Adrenal gland (tissue), 12 donors: ENCODE measurements around the gene MRPL38. TPM values are rescaled to one million over a fixed set of nuclear protein-coding genes. Genes with fewer than 3 reads are reported as not detected.

Experiments used
- DNase-seq, 7 donors: peaks; one replicate each; pipeline ENCODE4 v3.0.0-alpha.2; 2019 to 2020
- H3K27ac ChIP-seq, 5 donors: fragments of 200-600 bp; sonication (generic) in 4 of 5; 1 replicate in 3 of 5; 2 replicates in 2 of 5; pipeline versions ENCODE4 v1.5.1 to v1.8.0; 2016 to 2020; ENCODE audit warnings: mild to moderate bottlenecking in 1 of 5
- H3K27me3 ChIP-seq: fragments of 200-600 bp; 2 replicates; pipeline ENCODE4 v1.8.0; 2021
- H3K36me3 ChIP-seq, 2 donors: fragments of 200-600 bp; replicated peaks in 1 of 2; 1 replicate in 1 of 2; 2 replicates in 1 of 2; pipeline versions ENCODE4 v1.5.1 to v1.8.0; 2018 to 2022
- H3K4me1 ChIP-seq, 2 donors: fragments of 200-600 bp; replicated peaks in 1 of 2; 1 replicate in 1 of 2; 2 replicates in 1 of 2; pipeline versions ENCODE4 v1.5.1 to v1.8.0; 2018 to 2021
- H3K4me3 ChIP-seq, 4 donors: fragments of 200-600 bp; sonication (generic) in 3 of 4; one replicate each; pipeline ENCODE4 v1.5.1; 2016 to 2018
- H3K9me3 ChIP-seq, 3 donors: fragments of 200-600 bp; sonication (generic) in 1 of 3; replicated peaks in 1 of 3; 1 replicate in 2 of 3; 2 replicates in 1 of 3; pipeline versions ENCODE4 v1.5.1 to v1.8.0; 2016 to 2021
- CTCF ChIP-seq, 6 experiments: fragments of 450-650 bp in 4 of 6; fragments of 200-600 bp in 2 of 6; sonication (generic) in 1 of 6; IDR thresholded peaks; 1 replicate in 5 of 6; 2 replicates in 1 of 6; pipeline versions ENCODE4 v1.5.1 to v1.8.0; 2016 to 2021; ENCODE audit warnings: antibody characterized with exemption in 6 of 6, mild to moderate bottlenecking in 2 of 6, moderate library complexity in 1 of 6
- POLR2A ChIP-seq, 2 donors: fragments of 450-650 bp; IDR thresholded peaks; one replicate each; pipeline ENCODE4 v1.6.1; 2017; ENCODE audit warnings: antibody characterized with exemption in 2 of 2, mild to moderate bottlenecking in 2 of 2, moderate library complexity in 1 of 2
- WGBS, 4 donors: extraction: QIAGEN DNeasy Blood & Tissue Kit in 2 of 4; methylation state at CpG; one replicate each; pipeline versions ENCODE4 v1.1.5 to v1.1.7; 2013 to 2017; 5-methylcytosine and 5-hydroxymethylcytosine counted together
- intact Hi-C, 2 donors: fragments of 100-400 bp; cut with DNase I; formaldehyde crosslinking; loops; one replicate each; pipeline versions ENCODE4 v1.14.1 to v1.15.0; 2022 to 2023
- polyA plus RNA-seq, 3 donors: library from polyadenylated mRNA; stranded (reverse); fragments of 200-250 nt in 2 of 3; fragments of 350-450 nt in 1 of 3; fragmentation: Illumina TruSeq in 1 of 3; extraction: RNeasy Lipid Tissue Mini Kit (QIAGEN cat#74804) in 1 of 3; gene quantifications; one replicate each; pipeline ENCODE4 v1.2.3, GENCODE V29; 2013 to 2014
- total RNA-seq, 9 donors: library from RNA; depleted of rRNA in 4 of 9; stranded (reverse); fragments of >200 nt in 4 of 9; fragments of 120-200 nt in 1 of 9; fragmentation: NEBNext Ultra II Directional in 1 of 9; extraction: Animal tissue kit (Norgen Biotek cat#: 25700) in 1 of 9; gene quantifications; one replicate each; pipeline versions ENCODE4 v1.1.0 to v1.2.4, GENCODE V29; 2013 to 2023
- donor health status: healthy with polysubstance abuse.
- donor health status: Bipolar disorder and iron deficiency.
- donor health status: DM: yes; HTN: yes; CAD: no.
- donor health status: DM: no; HTN: no; CAD: no.
- donor health status: DM: no; HTN: no; CAD: no.
- donor health status: DM: yes; HTN: yes; CAD: no.

MRPL38 gene
- total and polyA plus RNA-seq, 12 donors, result 36.7 to 214 (median 82.7) TPM

- H3K9me3 ChIP-seq, result no peaks in the 10 kb centered on the region
- no peak for TF ChIP-seq POLR2A (IDR thresholded peaks at IDR 0.05)
- no peak for TF ChIP-seq CTCF (IDR thresholded peaks at IDR 0.05)
- no peak overlapping the region for H3K27ac ChIP-seq
- no peak for DNase-seq
- H3K36me3 ChIP-seq, result peaks cover 0 to 14% of the 10 kb centered on the region in 2 donors
- no peak overlapping the region for H3K4me3 ChIP-seq
- peaks cover 11 to 22% of the 10 kb centered on the region in 2 donors for H3K4me1 ChIP-seq
- WGBS, 4 donors, result 90 to 96% (median 91%) methylated on average over 15 to 18 of the region's 18 CpGs
- intact Hi-C loops, result loop anchor here in 1 of 2 donors (10.0 kb wide), 1 partner anchor 119 kb away; a partner anchor contains a TSS
- no peaks in the 10 kb centered on the region for H3K27me3 ChIP-seq
Observed at GRCh38 chr17:75893305-75894048, 11.2 kb downstream of the MRPL38 start.

GRCh38 chr17:75892556-75893224, 12.0 kb downstream of the MRPL38 start:
- Histone ChIP-seq H3K9me3 (no peaks in the 10 kb centered on the region), H3K27me3 (no peaks in the 10 kb centered on the region), H3K4me3 (no peak overlapping the region), H3K36me3 (peaks cover 0 to 11% of the 10 kb centered on the region in 2 donors), H3K4me1 (peaks cover 11 to 22% of the 10 kb centered on the region in 2 donors), H3K27ac (no peak overlapping the region)
- peak in 1 of 7 donors; percentile 15 for DNase-seq
- intact Hi-C loops, result loop anchor here in 1 of 2 donors (10.0 kb wide), 1 partner anchor 118 kb away; a partner anchor contains a TSS
- TF ChIP-seq POLR2A (IDR thresholded peaks at IDR 0.05), result no peak
- no peak for TF ChIP-seq CTCF (IDR thresholded peaks at IDR 0.05)
- 89 to 100% (median 95%) methylated on average over 2 to 16 of the region's 16 CpGs for WGBS, 4 donors

GRCh38 chr17:75891605-75892555, 12.8 kb downstream of the MRPL38 start:
- intact Hi-C loops, result loop anchor here in 1 of 2 donors (10.0 kb wide), 1 partner anchor 117 kb away; a partner anchor contains a TSS
- H3K4me3 ChIP-seq, result no peak overlapping the region
- H3K4me1 ChIP-seq, result peaks cover 8 to 18% of the 10 kb centered on the region in 2 donors
- no peak for TF ChIP-seq POLR2A (IDR thresholded peaks at IDR 0.05)
- 77 to 95% (median 82%) methylated on average over 17 to 32 of the region's 32 CpGs for WGBS, 4 donors
- no peak for DNase-seq
- H3K27ac ChIP-seq, result no peak overlapping the region
- H3K27me3 ChIP-seq, result no peaks in the 10 kb centered on the region
- H3K36me3 ChIP-seq, result peaks cover 0 to 11% of the 10 kb centered on the region in 2 donors
- H3K9me3 ChIP-seq, result no peaks in the 10 kb centered on the region

- 94 to 97% (median 95%) methylated on average over 26 to 31 of the region's 31 CpGs for WGBS, 4 donors
- no peaks in the 10 kb centered on the region for H3K9me3 ChIP-seq
- intact Hi-C loops, result loop anchor here in 1 of 2 donors (10.0 kb wide), 1 partner anchor 116 kb away; a partner anchor contains a TSS
- H3K27me3 ChIP-seq, result no peaks in the 10 kb centered on the region
- H3K4me1 ChIP-seq, result peaks cover 7 to 18% of the 10 kb centered on the region in 2 donors
- no peak overlapping the region for H3K27ac ChIP-seq
- peaks cover 0 to 11% of the 10 kb centered on the region in 2 donors for H3K36me3 ChIP-seq
- no peak for TF ChIP-seq CTCF (IDR thresholded peaks at IDR 0.05)
- DNase-seq, result no peak
- no peak overlapping the region for H3K4me3 ChIP-seq
Observed at GRCh38 chr17:75891022-75891604, 13.6 kb downstream of the MRPL38 start.
